Measurements from ENCODE around the gene KLHL1.

DNA sequence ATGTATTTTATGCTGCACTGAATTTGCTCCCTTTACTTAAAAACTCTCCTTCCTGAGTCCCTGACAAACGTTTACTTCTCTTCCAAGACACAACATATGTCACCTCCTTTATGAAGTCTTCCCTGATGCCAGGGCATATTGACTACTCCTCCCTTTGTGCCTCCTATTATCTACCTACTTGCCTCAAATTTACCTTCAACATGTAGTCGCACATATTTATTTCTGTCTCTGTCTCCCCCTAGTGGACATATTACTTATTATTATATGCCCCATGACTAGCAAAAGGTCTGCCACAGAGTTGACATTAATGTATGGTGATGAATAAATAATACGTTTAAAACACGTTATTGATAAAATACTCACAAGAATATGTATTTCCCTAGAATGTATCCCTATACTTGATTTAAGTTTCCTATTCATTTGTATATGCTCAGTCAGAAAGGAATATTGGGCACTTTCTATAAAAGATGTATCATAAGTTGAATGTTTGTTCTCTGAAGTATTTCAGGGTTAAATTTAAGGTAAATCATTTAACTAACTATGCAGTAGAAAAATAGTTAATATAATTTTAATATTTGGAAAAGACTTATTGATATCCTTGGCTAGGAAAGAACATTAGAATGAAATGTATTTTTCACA lies 250.9 kb downstream of the KLHL1 start:
- TF ChIP-seq EZH2phosphoT487 (IDR thresholded peaks at IDR 0.05; ENCODE audit: borderline replicate concordance) (no peak), SIN3A (IDR thresholded peaks at IDR 0.05; ENCODE audit: low read depth) (no peak), EZH2 (IDR thresholded peaks at IDR 0.05) (no peak), POLR2AphosphoS5 (IDR thresholded peaks at IDR 0.05; ENCODE audit: low read depth, low read length) (no peak), ELF1 (IDR thresholded peaks at IDR 0.05; ENCODE audit: borderline replicate concordance, low read depth) (no peak), YY1 (IDR thresholded peaks at IDR 0.05; ENCODE audit: extremely low read depth, insufficient replicate concordance, low read depth, low read length) (no peak)
- TF ChIP-seq, protein P1, sequence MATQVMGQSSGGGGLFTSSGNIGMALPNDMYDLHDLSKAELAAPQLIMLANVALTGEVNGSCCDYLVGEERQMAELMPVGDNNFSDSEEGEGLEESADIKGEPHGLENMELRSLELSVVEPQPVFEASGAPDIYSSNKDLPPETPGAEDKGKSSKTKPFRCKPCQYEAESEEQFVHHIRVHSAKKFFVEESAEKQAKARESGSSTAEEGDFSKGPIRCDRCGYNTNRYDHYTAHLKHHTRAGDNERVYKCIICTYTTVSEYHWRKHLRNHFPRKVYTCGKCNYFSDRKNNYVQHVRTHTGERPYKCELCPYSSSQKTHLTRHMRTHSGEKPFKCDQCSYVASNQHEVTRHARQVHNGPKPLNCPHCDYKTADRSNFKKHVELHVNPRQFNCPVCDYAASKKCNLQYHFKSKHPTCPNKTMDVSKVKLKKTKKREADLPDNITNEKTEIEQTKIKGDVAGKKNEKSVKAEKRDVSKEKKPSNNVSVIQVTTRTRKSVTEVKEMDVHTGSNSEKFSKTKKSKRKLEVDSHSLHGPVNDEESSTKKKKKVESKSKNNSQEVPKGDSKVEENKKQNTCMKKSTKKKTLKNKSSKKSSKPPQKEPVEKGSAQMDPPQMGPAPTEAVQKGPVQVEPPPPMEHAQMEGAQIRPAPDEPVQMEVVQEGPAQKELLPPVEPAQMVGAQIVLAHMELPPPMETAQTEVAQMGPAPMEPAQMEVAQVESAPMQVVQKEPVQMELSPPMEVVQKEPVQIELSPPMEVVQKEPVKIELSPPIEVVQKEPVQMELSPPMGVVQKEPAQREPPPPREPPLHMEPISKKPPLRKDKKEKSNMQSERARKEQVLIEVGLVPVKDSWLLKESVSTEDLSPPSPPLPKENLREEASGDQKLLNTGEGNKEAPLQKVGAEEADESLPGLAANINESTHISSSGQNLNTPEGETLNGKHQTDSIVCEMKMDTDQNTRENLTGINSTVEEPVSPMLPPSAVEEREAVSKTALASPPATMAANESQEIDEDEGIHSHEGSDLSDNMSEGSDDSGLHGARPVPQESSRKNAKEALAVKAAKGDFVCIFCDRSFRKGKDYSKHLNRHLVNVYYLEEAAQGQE (IDR thresholded peaks at IDR 0.05; ENCODE audit: low read depth) = no peak
- TF ChIP-seq, protein P2, sequence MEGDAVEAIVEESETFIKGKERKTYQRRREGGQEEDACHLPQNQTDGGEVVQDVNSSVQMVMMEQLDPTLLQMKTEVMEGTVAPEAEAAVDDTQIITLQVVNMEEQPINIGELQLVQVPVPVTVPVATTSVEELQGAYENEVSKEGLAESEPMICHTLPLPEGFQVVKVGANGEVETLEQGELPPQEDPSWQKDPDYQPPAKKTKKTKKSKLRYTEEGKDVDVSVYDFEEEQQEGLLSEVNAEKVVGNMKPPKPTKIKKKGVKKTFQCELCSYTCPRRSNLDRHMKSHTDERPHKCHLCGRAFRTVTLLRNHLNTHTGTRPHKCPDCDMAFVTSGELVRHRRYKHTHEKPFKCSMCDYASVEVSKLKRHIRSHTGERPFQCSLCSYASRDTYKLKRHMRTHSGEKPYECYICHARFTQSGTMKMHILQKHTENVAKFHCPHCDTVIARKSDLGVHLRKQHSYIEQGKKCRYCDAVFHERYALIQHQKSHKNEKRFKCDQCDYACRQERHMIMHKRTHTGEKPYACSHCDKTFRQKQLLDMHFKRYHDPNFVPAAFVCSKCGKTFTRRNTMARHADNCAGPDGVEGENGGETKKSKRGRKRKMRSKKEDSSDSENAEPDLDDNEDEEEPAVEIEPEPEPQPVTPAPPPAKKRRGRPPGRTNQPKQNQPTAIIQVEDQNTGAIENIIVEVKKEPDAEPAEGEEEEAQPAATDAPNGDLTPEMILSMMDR (IDR thresholded peaks at IDR 0.05 in 2 of 3, conservative IDR thresholded peaks at IDR 0.05 in 1 of 3; ENCODE audit: borderline replicate concordance in 1 of 3, insufficient read depth in 1 of 3, low read depth in 2 of 3, low read length in 2 of 3) = peak; percentile 30 to 81 (median 44); a peak in 4 of 6 replicates

Measured in HCT116 (cell line).